Upper lobe of right lung (tissue), 1 donor: ENCODE data around the gene SLC44A3. TPM values are rescaled to one million over a fixed set of nuclear protein-coding genes. Genes with fewer than 3 reads are reported as not detected.

Experiments used
- ATAC-seq: fragments of 200-7000 bp; cut with Tn5 transposase; one replicate; pipeline ENCODE4 v1.9.1; 2020; ENCODE audit warnings: mild to moderate bottlenecking, moderate library complexity
- DNase-seq: peaks from one replicate; pipeline ENCODE4 v3.0.0-alpha.2; 2020
- H3K27ac ChIP-seq: fragments of 200-600 bp; one replicate; pipeline ENCODE4 v1.8.0; 2022
- H3K27me3 ChIP-seq: fragments of 200-600 bp; one replicate; pipeline ENCODE4 v1.8.0; 2022; ENCODE audit warnings: mild to moderate bottlenecking
- H3K36me3 ChIP-seq: fragments of 200-600 bp; one replicate; pipeline ENCODE4 v1.8.0; 2022
- H3K4me1 ChIP-seq: fragments of 200-600 bp; one replicate; pipeline ENCODE4 v1.8.0; 2022
- H3K4me3 ChIP-seq: fragments of 200-600 bp; one replicate; pipeline ENCODE4 v1.8.0; 2022; ENCODE audit warnings: mild to moderate bottlenecking
- H3K9me3 ChIP-seq: fragments of 200-600 bp; one replicate; pipeline ENCODE4 v1.8.0; 2022
- intact Hi-C: fragments of 100-400 bp; cut with DNase I; formaldehyde crosslinking; loops from one replicate; pipeline ENCODE4 v1.11.0; 2022
- total RNA-seq: library from RNA; stranded (reverse); fragmentation: NEBNext Ultra II Directional; extraction: Animal tissue kit (Norgen Biotek cat#: 25700); gene quantifications from one replicate; pipeline ENCODE4 v1.2.1, GENCODE V29; 2021
- TF ChIP-seq, protein P1 (sequence below): fragments of 200-600 bp; IDR thresholded peaks from one replicate; pipeline ENCODE4 v1.8.0; 2022; ENCODE audit warnings: antibody characterized with exemption
- donor health status: DM: no; HTN: yes; CAD: no; lungs with severe emphysema.

The SLC44A3 gene
- total RNA-seq, 1 donor from 2014 or later, result 31.6 TPM

- peaks cover 31% of the 10 kb centered on the region for H3K4me1 ChIP-seq
- TF ChIP-seq, protein P1, sequence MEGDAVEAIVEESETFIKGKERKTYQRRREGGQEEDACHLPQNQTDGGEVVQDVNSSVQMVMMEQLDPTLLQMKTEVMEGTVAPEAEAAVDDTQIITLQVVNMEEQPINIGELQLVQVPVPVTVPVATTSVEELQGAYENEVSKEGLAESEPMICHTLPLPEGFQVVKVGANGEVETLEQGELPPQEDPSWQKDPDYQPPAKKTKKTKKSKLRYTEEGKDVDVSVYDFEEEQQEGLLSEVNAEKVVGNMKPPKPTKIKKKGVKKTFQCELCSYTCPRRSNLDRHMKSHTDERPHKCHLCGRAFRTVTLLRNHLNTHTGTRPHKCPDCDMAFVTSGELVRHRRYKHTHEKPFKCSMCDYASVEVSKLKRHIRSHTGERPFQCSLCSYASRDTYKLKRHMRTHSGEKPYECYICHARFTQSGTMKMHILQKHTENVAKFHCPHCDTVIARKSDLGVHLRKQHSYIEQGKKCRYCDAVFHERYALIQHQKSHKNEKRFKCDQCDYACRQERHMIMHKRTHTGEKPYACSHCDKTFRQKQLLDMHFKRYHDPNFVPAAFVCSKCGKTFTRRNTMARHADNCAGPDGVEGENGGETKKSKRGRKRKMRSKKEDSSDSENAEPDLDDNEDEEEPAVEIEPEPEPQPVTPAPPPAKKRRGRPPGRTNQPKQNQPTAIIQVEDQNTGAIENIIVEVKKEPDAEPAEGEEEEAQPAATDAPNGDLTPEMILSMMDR, result no peak
- no peak overlapping the region for H3K27ac ChIP-seq
- no peak for ATAC-seq
- intact Hi-C loops, result no loop called here
- no peak for DNase-seq
- no peaks in the 10 kb centered on the region for H3K9me3 ChIP-seq
- no peaks in the 10 kb centered on the region for H3K36me3 ChIP-seq
- H3K4me3 ChIP-seq, result no peak overlapping the region
- H3K27me3 ChIP-seq, result no peaks in the 10 kb centered on the region
Observed at GRCh38 chr1:94796266-94796665, 23.9 kb upstream of the SLC44A3 start.

DNA sequence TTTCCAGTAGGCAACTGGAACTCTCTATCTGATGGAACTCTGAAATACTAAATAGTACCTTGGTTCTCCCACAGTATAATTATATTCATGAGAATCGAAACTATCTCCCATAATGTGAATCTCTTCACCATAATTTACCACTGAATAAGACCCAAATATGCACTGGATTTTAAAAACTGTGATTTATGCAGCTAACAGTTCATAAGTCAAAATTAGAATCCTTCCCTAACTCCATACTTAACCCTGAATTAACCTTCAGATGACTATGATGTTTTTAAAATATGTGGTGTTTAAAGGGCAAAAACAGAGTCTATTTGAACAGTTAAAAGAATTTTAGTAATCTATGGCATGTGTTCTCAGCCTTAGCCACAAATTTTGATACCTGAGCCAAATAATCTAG lies 22.9 kb upstream of the SLC44A3 start:
- peaks cover 37% of the 10 kb centered on the region for H3K4me1 ChIP-seq

GRCh38 chr1:94798054-94798453 lies 22.1 kb upstream of the SLC44A3 start:
- Histone ChIP-seq H3K4me3 (no peak overlapping the region), H3K27me3 (no peaks in the 10 kb centered on the region), H3K36me3 (no peaks in the 10 kb centered on the region), H3K27ac (peak overlapping the region; percentile 7), H3K4me1 (peaks cover 37% of the 10 kb centered on the region), H3K9me3 (no peaks in the 10 kb centered on the region)
- peak; percentile 34 for ATAC-seq
- intact Hi-C loops, result no loop called here
- no peak for DNase-seq
- TF ChIP-seq, protein P1, result no peak

More for the DNA sequence above, 22.9 kb upstream of the SLC44A3 start:
- H3K27ac ChIP-seq, result no peak overlapping the region
- intact Hi-C loops, result no loop called here
- H3K9me3 ChIP-seq, result no peaks in the 10 kb centered on the region
- H3K36me3 ChIP-seq, result no peaks in the 10 kb centered on the region
- H3K4me3 ChIP-seq, result no peak overlapping the region
- no peaks in the 10 kb centered on the region for H3K27me3 ChIP-seq
- DNase-seq (no peak), ATAC-seq (no peak)
- TF ChIP-seq, protein P1, result no peak

GRCh38 chr1:94798462-94798861 lies 21.7 kb upstream of the SLC44A3 start:
- H3K36me3 ChIP-seq, result no peaks in the 10 kb centered on the region
- intact Hi-C loops, result no loop called here
- peak overlapping the region; percentile 7 for H3K27ac ChIP-seq
- H3K4me1 ChIP-seq, result peaks cover 36% of the 10 kb centered on the region
- TF ChIP-seq, protein P1, result no peak
- no peak overlapping the region for H3K4me3 ChIP-seq
- peak; percentile 33 for ATAC-seq
- no peaks in the 10 kb centered on the region for H3K9me3 ChIP-seq
- DNase-seq, result no peak
- no peaks in the 10 kb centered on the region for H3K27me3 ChIP-seq

DNA sequence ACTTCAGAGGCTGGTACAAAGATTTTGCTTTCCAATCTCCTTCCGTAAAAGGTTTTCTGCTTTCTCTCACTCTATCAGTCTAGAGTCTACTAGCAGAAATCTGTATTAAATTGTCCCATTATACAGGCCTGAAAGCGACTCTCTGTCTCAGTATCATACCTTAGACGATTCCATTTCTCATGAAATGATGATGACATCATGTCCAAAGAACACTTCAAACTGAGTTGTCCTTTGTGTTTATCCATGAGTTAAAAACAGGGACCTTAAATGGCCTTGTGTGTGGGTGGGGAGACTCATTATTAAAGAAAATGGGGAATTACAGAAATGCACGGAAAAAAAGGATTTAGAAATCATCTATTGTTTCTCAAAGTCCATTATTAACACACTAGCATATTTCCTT lies 21.0 kb upstream of the SLC44A3 start:
- TF ChIP-seq, protein P1, result no peak
- peaks cover 43% of the 10 kb centered on the region for H3K4me1 ChIP-seq
- ATAC-seq (no peak), DNase-seq (no peak)
- H3K27ac ChIP-seq, result no peak overlapping the region
- intact Hi-C loops, result no loop called here
- H3K27me3 ChIP-seq, result no peaks in the 10 kb centered on the region
- no peaks in the 10 kb centered on the region for H3K9me3 ChIP-seq
- H3K4me3 ChIP-seq, result no peak overlapping the region
- H3K36me3 ChIP-seq, result no peaks in the 10 kb centered on the region

DNA sequence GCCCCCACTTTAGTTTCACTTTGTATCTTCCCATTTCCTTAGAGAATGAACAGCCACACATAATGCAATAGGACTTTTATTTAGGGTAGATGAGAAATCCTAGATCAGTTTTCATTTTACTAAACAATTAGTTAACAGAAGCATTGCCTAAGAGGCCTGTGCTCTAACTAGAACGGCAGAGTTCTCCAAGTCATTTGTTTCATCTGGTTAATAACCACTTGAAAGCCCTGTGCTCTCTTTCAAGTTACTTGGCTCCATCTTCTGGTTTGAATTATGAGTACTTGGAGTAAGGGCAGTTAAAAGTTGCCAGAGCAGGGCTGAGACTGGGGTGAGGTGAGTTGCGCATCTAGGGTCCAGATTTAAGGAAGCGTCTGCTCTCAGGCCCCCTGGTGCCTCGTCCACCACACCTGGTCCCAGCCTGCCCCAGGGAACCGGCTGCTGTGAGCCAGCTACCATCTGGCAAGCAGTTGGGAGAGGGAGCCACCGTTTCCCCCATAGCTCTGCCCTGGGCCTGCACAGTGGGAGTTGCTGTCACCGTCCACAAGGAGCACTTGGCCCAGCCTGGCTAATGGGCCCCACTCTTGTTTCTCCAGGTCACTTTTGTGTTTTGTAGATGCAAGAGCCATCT lies 18.1 kb upstream of the SLC44A3 start:
- intact Hi-C loops, result no loop called here
- H3K27me3 ChIP-seq, result no peaks in the 10 kb centered on the region
- H3K4me1 ChIP-seq, result peaks cover 42% of the 10 kb centered on the region
- TF ChIP-seq, protein P1, result peak; percentile 52
- no peaks in the 10 kb centered on the region for H3K9me3 ChIP-seq
- peak overlapping the region; percentile 27 for H3K4me3 ChIP-seq
- ATAC-seq (peak; percentile 90), DNase-seq (peak; percentile 69)
- H3K36me3 ChIP-seq, result no peaks in the 10 kb centered on the region
- H3K27ac ChIP-seq, result peak overlapping the region; percentile 65
